Naive B cell (primary cell): ENCODE data around the gene TBC1D3B. TPM values are rescaled to one million over a fixed set of nuclear protein-coding genes. Genes with fewer than 3 reads are reported as not detected.
A peak's percentile ranks its signal among the peaks of the same experiment; 100 is the strongest.
"Not testable (repeated sequence)": the region's sequence is repeated elsewhere in the genome, so short reads cannot be mapped to it uniquely, and the experiment has no call there.

Source experiments
- ATAC-seq, 2 donors: fragments of 150-1000 bp; cut with Tn5 transposase; 2 replicates each; pipeline ENCODE4 v1.10.0; 2021; ENCODE audit warnings: low read depth in 2 of 2, mild to moderate bottlenecking in 2 of 2, moderate library complexity in 2 of 2
- DNase-seq: peaks from one replicate; pipeline ENCODE4 v3.0.0; 2022
- H3K27ac Mint-ChIP-seq, 6 donors: one replicate each; pipeline ENCODE4 v1.8.0; 2020 to 2022; ENCODE audit warnings: mild to moderate bottlenecking in 6 of 6, mixed read lengths in 6 of 6, moderate library complexity in 5 of 6, inconsistent platforms in 2 of 6
- H3K27me3 Mint-ChIP-seq, 3 donors: one replicate each; pipeline ENCODE4 v1.8.0; 2021 to 2022; ENCODE audit warnings: mixed read lengths in 3 of 3, mild to moderate bottlenecking in 1 of 3
- H3K36me3 Mint-ChIP-seq, 2 donors: one replicate each; pipeline ENCODE4 v1.8.0; 2020 to 2022; ENCODE audit warnings: mixed read lengths in 2 of 2, inconsistent platforms in 1 of 2, mild to moderate bottlenecking in 1 of 2
- H3K4me1 Mint-ChIP-seq, 3 donors: one replicate each; pipeline ENCODE4 v1.8.0; 2020 to 2022; ENCODE audit warnings: mixed read lengths in 3 of 3, inconsistent platforms in 1 of 3, mild to moderate bottlenecking in 1 of 3, moderate library complexity in 1 of 3
- H3K4me3 Mint-ChIP-seq, 8 donors: one replicate each; pipeline ENCODE4 v1.8.0; 2020 to 2022; ENCODE audit warnings: mild to moderate bottlenecking in 8 of 8, mixed read lengths in 8 of 8, moderate library complexity in 8 of 8, inconsistent platforms in 2 of 8
- H3K9me3 Mint-ChIP-seq, 7 donors: one replicate each; pipeline ENCODE4 v1.8.0; 2020 to 2022; ENCODE audit warnings: mixed read lengths in 7 of 7, mild to moderate bottlenecking in 5 of 7, inconsistent platforms in 2 of 7, moderate library complexity in 1 of 7
- polyA plus RNA-seq, 6 donors: library from polyadenylated mRNA; unstranded; fragments of 300-500 nt; fragmentation: Illumina TruSeq; gene quantifications; one replicate each; pipeline ENCODE4 v1.2.3, GENCODE V29; 2021; ENCODE audit warnings: low read depth in 6 of 6

The TBC1D3B gene
- polyA plus RNA-seq, 6 donors from 2014 or later, result 0.73 TPM; not detected in 5

DNA sequence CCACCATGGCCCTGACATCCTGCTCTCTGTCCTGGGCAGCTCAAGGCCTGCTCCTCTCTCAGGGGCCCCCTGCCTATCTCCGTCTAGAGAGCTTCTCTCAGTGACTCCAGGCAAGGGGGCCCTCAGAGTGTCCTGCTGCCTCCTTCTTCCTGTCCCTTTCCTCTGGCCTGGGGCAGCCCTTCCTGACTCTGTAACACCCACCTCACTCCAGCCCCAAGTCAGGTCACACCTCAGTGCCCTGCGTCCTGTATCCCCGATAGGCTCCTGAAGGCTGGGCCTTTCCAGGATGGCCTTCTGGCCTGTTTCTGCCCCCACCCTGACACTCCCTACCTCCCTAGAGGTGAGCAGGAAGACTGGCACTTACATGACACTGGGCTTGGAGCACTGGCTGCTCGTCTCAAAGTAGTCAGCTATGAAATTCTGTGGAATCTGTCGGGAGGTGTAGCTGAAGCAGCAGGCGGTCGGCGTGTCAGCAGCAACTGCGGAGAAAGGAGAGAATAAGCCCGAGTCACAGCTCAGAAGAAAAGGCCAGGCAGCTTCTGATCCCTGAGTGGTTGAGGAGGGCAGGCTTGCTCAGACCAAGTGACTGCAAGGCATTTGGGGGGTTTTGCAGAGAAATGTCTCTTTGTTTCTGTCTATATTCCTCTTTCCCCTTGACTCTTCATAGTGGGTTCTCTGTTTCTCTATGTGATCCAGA, 19.1 kb upstream of the TBC1D3B start:
- Mint-ChIP-seq H3K36me3 (no peaks in the 10 kb centered on the region), H3K27ac (peak overlapping the region in 3 of 6 donors; percentile 8 to 89 (median 35)), H3K4me3 (peak overlapping the region in 5 of 8 donors; percentile 38 to 90 (median 51)), H3K9me3 (no peaks in the 10 kb centered on the region), H3K4me1 (peaks cover 41 to 58% (median 42%) of the 10 kb centered on the region in 3 donors), H3K27me3 (peaks cover 0 to 9% (median 0%) of the 10 kb centered on the region in 3 donors)
- no peak for DNase-seq
- ATAC-seq, result no peak

DNA sequence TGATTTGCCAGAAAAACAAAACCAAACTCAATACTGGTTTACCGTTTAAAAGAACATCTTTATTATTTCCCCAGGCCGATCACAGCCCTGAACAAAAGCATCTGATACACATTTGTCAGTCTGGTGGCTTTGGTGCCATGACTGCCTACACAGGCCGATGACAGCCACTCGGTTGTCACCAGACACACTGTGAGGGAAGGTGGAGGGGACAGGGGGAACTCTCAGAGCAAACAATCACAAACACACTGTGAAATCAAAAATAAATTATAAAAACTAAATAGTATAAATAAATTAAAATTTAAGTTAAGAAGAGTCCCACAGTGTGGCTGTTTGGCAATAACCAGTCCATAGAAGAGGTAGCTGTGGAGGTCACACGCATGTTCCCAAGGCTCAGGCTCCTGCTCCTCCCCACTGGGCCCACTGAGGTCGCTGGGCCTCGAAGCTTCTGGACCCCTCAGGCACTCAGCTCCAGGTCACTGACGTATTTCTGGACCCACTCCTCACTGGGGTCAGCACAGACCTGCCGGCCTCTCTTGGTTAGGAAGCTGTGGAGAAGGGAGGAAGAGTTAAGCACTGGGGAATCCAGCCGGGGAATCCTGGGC, 18.5 kb upstream of the TBC1D3B start:
- H3K9me3 Mint-ChIP-seq, H3K4me3 Mint-ChIP-seq, H3K27ac Mint-ChIP-seq, DNase-seq, H3K27me3 Mint-ChIP-seq, H3K36me3 Mint-ChIP-seq, ATAC-seq: not testable (repeated sequence)
- H3K4me1 Mint-ChIP-seq, result peaks cover 34 to 59% (median 48%) of the 10 kb centered on the region in 3 donors

DNA sequence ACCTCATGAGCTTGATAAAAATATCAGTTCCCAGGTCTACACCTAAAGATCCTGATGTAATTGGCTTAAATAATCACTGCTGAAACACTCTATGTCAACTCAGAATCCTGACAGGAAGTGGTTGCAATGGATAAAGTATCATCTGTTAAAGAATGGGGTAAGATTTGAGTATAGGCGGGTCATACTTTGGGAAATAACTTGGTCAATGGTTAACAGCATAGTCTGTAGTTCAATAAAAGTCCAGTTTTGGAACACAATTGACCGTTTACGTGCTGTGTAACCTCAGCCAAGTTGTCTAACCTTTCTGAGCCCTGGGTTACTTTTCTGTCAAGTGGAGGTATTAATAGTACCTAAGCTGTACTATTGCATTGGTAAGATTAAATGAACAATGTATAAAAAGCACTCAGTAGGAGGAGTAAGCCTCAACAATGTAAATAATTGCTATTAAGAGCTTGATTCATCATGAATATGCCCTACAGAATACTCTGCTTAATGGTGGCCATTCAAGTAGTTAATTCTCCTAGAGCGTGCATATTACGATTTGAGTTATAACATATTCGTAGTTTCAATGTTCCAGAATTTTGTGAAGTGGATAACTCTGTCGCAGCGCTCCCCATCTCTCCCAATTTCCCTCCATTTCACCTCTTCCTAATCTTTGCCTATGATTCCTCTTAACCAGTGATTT, 17.9 kb upstream of the TBC1D3B start:
- not testable (repeated sequence) for ATAC-seq, H3K4me3 Mint-ChIP-seq, H3K36me3 Mint-ChIP-seq, DNase-seq, H3K27me3 Mint-ChIP-seq, H3K27ac Mint-ChIP-seq, H3K9me3 Mint-ChIP-seq
- peaks cover 33 to 55% (median 51%) of the 10 kb centered on the region in 3 donors for H3K4me1 Mint-ChIP-seq

DNA sequence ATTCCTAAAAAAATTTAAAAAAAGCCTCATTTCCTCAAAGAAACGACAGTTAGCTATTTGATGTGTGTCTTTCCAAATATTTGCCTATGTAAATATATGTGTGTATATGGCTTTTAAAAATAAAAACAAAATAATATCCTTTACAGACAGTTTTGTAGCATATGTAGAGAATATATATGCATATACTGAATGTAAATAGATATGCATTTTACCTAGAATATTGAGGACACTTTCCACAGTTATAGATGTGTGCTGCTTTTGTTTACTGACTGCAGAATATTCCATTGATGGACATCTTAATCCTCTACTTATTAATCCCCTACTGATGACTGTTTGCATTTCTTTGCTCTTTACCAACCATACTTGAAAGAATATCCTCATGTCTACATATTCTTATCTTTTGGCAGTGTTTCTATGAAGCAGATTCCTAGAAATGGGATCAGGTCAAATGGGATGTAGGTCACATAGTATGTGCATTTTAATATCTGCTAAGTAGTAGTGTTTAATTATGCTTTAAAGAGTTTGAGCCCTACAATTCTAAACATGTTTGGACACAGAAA, 16.9 kb upstream of the TBC1D3B start:
- H3K27me3 Mint-ChIP-seq, result peaks cover 0 to 14% (median 0%) of the 10 kb centered on the region in 3 donors
- ATAC-seq (no peak), DNase-seq (no peak)
- H3K36me3 Mint-ChIP-seq, result no peaks in the 10 kb centered on the region
- H3K27ac Mint-ChIP-seq, result no peak overlapping the region
- no peak overlapping the region for H3K4me3 Mint-ChIP-seq
- H3K4me1 Mint-ChIP-seq, result peaks cover 32 to 54% (median 50%) of the 10 kb centered on the region in 3 donors
- no peaks in the 10 kb centered on the region for H3K9me3 Mint-ChIP-seq

DNA sequence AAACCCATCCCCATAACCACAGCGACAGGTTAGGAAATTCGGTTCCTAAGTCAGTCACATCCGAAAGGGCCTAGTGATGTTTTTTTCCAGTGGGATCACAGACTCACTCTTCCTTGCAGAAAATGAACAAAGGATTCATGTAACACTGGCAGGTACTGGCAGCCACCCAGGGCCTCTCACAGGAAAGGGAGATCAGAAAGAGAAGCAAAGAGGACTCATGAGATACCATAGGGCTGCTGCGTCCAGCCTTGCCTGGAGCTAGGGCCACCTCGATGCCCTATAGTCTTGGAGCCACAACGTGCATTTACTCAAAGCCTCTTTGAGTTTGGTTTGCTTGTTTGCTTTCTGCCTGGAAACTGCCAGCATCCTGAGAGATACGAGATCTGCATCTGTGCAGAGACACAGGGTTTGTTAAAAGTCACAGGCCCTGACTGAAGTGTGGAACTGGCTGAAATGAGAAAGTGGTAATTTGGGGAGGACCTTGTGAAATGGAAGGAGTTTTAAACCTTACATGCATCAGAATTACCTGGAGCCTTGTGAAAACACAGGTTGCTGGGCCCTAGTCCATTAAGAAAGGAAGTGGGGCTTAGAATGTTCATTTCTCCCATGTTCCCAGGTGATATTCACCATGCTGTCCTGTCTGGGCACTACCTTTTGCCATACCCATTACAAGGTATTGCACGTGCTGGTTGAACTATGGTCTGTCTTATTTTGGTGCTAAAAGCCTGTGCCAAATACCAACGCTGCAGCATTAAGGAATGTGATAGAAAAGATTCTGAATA, 14.3 kb upstream of the TBC1D3B start:
- not testable (repeated sequence) for H3K36me3 Mint-ChIP-seq, H3K27ac Mint-ChIP-seq, H3K4me3 Mint-ChIP-seq, H3K9me3 Mint-ChIP-seq, DNase-seq, ATAC-seq
- Mint-ChIP-seq H3K27me3 (peaks cover 7 to 22% (median 8%) of the 10 kb centered on the region in 3 donors), H3K4me1 (peaks cover 22 to 46% (median 38%) of the 10 kb centered on the region in 3 donors)

DNA sequence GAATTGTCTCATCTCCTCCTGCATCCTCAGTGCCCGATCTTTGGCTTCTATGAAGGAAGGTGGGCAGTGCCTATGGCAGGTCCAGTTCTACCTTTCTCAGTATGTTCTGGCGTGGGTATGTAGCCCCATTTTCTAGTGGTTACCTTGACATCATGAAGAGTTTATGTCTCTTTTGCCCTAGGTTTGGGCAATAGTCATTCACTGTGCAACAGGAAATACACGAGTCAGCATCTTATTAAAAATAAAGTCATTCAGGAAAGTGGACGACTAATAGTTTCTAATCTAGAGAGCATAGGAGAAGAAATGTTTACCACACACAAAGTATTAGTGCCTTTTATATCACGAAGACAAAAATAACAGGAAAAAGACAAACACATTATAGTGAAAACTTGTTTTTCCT, 13.6 kb upstream of the TBC1D3B start:
- Mint-ChIP-seq H3K27me3 (peaks cover 7 to 30% (median 8%) of the 10 kb centered on the region in 3 donors), H3K4me1 (peaks cover 19 to 41% (median 34%) of the 10 kb centered on the region in 3 donors), H3K4me3 (peak overlapping the region in 2 of 8 donors; percentile 32 to 66)
- ATAC-seq, H3K27ac Mint-ChIP-seq, H3K9me3 Mint-ChIP-seq, H3K36me3 Mint-ChIP-seq, DNase-seq: not testable (repeated sequence)

DNA sequence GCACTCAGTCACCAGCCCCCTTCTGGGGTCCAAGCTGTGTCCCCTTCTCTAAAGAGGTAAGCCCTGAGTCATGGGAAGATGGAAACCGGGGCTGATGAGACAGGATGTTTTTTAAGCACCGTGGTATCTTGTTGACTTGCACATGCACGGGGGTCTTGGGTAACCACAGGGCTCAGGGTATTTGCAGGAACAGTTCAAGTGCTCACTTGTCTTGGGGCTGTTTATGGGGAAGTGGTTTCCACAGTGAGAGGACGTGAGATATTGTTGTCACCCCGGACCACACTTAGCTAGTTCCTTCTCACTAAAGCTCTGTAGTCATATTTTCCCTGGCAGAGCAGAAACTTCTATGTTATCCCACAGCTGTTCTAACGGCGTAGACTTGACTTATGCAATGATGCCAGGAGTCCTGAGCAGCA, 12.5 kb upstream of the TBC1D3B start:
- Mint-ChIP-seq H3K36me3 (no peaks in the 10 kb centered on the region), H3K4me3 (peak overlapping the region in 5 of 8 donors; percentile 9 to 65 (median 13)), H3K27me3 (peaks cover 16 to 38% (median 18%) of the 10 kb centered on the region in 3 donors), H3K9me3 (no peaks in the 10 kb centered on the region), H3K27ac (no peak overlapping the region), H3K4me1 (peaks cover 19 to 41% (median 34%) of the 10 kb centered on the region in 3 donors)
- DNase-seq (no peak), ATAC-seq (peak; percentile 96 to 97)

DNA sequence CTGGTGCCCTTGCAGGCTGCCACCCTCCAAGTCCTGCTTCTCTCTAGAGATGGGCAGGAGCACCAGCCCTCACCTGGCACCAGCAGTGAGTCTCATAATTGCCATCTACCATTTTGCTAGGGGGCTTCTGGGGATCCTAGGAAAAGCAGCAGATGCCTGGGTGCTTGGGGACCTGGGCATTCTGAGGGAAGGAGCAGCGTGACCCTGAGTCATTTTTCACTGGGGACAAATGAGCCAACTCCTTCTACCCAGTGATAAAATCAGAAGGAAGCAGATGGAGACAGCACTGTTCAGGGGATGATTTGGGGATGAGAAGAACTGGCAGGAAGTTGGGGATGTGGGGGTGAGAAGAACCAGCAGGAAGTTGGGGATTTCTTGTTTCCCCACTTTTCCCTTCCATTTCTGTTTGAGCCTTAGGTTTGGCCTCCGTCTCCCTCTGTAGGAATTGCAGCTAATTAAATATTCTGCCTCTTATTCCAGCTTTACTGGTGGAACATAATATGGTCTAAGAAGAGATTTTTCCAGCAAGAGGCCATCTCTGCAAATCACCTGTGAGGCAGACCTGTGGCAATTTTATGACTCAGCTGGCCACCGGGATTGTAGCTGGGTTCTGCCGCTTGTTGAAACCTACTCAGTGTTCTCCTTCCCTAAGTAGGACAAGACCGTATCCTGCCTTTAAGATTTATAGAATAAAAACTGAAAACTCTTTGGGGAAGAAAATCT, 11.7 kb upstream of the TBC1D3B start:
- Mint-ChIP-seq H3K4me1 (peaks cover 19 to 41% (median 34%) of the 10 kb centered on the region in 3 donors), H3K4me3 (peak overlapping the region in 2 of 8 donors; percentile 10 to 65), H3K27me3 (peaks cover 16 to 38% (median 24%) of the 10 kb centered on the region in 3 donors), H3K27ac (peak overlapping the region in 1 of 6 donors; percentile 8)
- not testable (repeated sequence) for ATAC-seq, H3K36me3 Mint-ChIP-seq, DNase-seq, H3K9me3 Mint-ChIP-seq

DNA sequence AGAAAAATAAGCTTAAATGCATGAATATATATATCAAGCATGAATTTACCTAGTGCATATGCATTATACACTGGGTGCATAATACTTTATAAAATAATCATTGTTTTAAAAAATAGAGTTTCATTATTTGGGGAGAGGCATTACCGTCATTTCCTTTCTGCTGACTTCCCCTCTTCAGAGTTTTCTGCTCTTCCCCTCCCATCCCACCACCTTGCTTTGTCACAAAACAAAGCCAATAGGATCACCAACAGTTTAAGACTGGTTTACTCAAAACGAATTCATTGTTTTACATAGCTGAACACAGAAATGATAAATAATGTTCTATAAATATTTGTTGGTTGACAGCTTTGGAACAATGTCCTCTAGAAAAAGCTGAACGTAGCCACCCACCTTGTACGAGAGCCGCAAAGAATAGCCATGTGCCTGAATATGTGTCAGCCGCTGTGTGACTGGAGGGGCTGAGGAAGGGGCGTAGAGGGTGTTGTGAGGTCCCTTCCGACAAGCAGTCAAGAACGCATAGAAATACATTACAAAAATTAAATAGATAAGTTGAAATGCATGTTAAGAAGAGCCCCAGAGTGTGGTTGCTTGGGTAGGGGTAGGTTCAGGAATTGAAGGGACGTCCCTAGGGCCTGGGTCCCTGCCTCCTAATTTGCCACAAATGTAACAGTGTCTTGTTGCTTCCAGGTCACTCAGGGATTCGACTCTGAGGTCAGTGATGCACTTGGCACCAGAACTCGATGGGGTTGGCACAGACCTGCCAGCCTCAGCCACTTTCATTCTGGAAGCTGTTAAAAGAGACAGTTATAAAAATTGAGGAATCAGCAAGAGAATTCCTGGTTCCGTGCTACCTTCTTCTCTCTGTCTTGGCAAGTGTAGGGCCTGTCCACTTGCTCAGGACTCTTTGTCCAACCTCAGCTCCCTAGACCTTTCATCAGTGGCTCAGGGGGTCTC, 10.7 kb upstream of the TBC1D3B start:
- DNase-seq, H3K36me3 Mint-ChIP-seq, H3K9me3 Mint-ChIP-seq, ATAC-seq: not testable (repeated sequence)
- Mint-ChIP-seq H3K4me1 (peaks cover 20 to 33% (median 27%) of the 10 kb centered on the region in 3 donors), H3K27ac (peak overlapping the region in 1 of 6 donors; percentile 77), H3K27me3 (peaks cover 20 to 39% (median 30%) of the 10 kb centered on the region in 3 donors), H3K4me3 (peak overlapping the region in 1 of 8 donors; percentile 16)

DNA sequence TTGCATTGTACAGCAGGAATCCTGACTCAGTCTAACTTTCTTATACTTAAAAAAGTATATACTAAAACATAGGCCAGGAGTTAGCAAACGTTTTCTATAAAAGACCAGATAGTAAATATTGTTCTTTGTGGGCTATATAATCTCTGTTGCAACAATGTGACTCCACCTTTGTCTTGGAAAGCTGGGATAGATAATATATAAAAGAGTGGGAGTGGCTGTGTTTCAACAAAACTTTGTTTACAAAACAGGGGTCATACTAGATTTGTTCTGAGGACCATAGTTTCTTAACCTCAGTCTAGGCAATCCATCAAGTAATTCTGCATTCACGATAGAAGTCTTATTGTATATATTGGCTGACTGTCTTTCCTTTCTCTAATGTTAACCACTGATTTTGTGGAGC, 9.0 kb upstream of the TBC1D3B start:
- Mint-ChIP-seq H3K36me3 (no peaks in the 10 kb centered on the region), H3K9me3 (no peaks in the 10 kb centered on the region), H3K4me3 (no peak overlapping the region), H3K27ac (no peak overlapping the region), H3K4me1 (peaks cover 22 to 29% (median 25%) of the 10 kb centered on the region in 3 donors), H3K27me3 (peaks cover 31 to 48% (median 40%) of the 10 kb centered on the region in 3 donors)
- ATAC-seq (no peak), DNase-seq (no peak)

DNA sequence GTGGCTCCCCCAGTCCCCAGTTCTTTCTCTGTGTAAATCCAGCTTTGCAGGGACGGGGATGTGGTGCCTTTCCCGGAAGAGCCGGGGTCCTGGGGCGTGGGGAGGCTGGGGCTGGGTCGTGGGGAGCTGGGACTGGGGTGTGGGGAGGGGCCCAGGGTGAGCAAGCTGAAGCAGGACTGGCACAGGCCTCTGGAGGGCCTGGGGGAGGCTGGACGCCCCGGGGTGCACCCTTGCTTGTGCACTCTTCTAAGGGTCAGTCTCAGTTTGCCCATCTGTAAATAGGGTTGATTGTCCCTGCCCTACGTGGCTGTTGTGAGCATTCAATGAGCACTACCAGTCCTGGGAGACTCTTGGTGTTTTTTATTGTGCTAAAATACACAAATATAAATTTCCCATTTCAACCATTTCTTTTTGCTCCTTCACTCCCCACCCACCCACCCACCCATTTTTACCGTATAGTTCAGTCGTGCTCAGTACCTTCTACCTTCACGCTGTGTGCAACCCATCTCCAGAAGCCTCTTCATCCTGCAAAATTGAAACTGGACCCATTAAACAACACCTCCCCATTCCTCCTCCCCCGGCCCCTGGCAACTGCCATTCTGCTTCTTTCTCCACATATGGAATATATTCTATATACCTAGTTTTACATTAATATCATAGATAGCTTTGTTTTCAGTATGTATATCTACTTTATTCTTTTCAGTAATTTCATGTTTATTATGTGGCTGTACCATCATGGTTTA, 7.8 kb upstream of the TBC1D3B start:
- H3K9me3 Mint-ChIP-seq, result no peaks in the 10 kb centered on the region
- H3K4me1 Mint-ChIP-seq, result peaks cover 17 to 22% (median 22%) of the 10 kb centered on the region in 3 donors
- no peak for ATAC-seq
- H3K27me3 Mint-ChIP-seq, result peaks cover 31 to 51% (median 46%) of the 10 kb centered on the region in 3 donors
- no peaks in the 10 kb centered on the region for H3K36me3 Mint-ChIP-seq
- no peak for DNase-seq
- peak overlapping the region in 1 of 6 donors; percentile 48 for H3K27ac Mint-ChIP-seq
- H3K4me3 Mint-ChIP-seq, result peak overlapping the region in 5 of 8 donors; percentile 16 to 86 (median 56)
